MG63 (cell line): ENCODE results near the gene KCP. TPM values are rescaled to one million over a fixed set of nuclear protein-coding genes. Genes with fewer than 3 reads are reported as not detected.

Experiments used
- DNase-seq: peaks from one replicate; pipeline ENCODE4 v3.0.0-alpha.2; 2020
- H3K27me3 ChIP-seq: fragments of 250-450 bp; sonication (Bioruptor Pico); 2 replicates; pipeline ENCODE4 v1.5.1; 2020; ENCODE audit warnings: mild to moderate bottlenecking, moderate library complexity
- H3K36me3 ChIP-seq: fragments of 250-450 bp; sonication (Bioruptor Pico); 2 replicates; pipeline ENCODE4 v1.5.1; 2020; ENCODE audit warnings: mild to moderate bottlenecking, moderate library complexity
- H3K4me3 ChIP-seq: fragments of 250-450 bp; sonication (Bioruptor Pico); 2 replicates; pipeline ENCODE4 v1.5.1; 2020; ENCODE audit warnings: mild to moderate bottlenecking, moderate library complexity
- H3K9me3 ChIP-seq: fragments of 250-450 bp; sonication (Bioruptor Pico); 2 replicates; pipeline ENCODE4 v1.5.1; 2020; ENCODE audit warnings: mild to moderate bottlenecking, moderate library complexity
- total RNA-seq: library from RNA; depleted of rRNA; stranded (reverse); fragments of >200 nt; shearing (Covaris generic); gene quantifications from 2 replicates; pipeline ENCODE4 v1.2.3, GENCODE V29; 2014; ENCODE audit warnings: low replicate concordance

KCP gene
- total RNA-seq, 1 experiment from 2014 or later, result not detected

DNA sequence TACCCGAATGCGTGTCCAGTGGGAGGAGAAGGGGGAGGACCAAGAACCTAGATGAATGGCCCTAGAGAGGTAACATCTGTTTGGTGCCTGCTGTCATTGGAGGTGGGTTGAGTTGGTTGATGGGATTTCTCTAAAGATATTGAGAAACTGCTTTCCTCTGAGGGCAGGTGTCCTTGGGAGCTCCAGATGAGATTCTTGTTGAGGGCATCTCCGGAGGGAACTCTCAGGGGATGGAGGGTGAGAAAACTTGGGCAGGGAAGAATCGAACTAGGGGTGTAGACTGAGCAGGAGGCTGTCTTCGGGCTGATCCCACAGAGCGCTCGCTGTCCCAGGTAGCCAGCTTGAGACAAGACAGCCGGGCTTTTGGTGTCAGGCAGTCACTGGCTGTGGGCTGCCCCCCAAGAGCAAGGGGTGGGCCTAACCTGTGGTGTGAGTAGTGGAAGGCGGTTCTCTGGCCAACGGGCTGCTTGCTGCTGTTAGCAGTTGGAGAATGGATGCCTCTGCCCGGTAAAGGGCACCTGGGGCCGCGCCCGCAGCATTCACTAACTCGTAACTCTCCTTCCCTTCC, 30.9 kb upstream of the KCP start:
- no peak for DNase-seq
- Histone ChIP-seq H3K36me3 (no peaks in the 10 kb centered on the region), H3K9me3 (no peaks in the 10 kb centered on the region), H3K27me3 (no peaks in the 10 kb centered on the region), H3K4me3 (no peak overlapping the region)

GRCh38 chr7:128940494-128941322, 30.2 kb upstream of the KCP start:
- Histone ChIP-seq H3K9me3 (no peaks in the 10 kb centered on the region), H3K4me3 (no peak overlapping the region), H3K36me3 (no peaks in the 10 kb centered on the region), H3K27me3 (no peaks in the 10 kb centered on the region)
- no peak for DNase-seq

GRCh38 chr7:128939861-128940410, 29.4 kb upstream of the KCP start:
- H3K27me3 ChIP-seq, result no peaks in the 10 kb centered on the region
- no peak for DNase-seq
- H3K9me3 ChIP-seq, result no peaks in the 10 kb centered on the region
- no peaks in the 10 kb centered on the region for H3K36me3 ChIP-seq
- H3K4me3 ChIP-seq, result no peak overlapping the region

DNA sequence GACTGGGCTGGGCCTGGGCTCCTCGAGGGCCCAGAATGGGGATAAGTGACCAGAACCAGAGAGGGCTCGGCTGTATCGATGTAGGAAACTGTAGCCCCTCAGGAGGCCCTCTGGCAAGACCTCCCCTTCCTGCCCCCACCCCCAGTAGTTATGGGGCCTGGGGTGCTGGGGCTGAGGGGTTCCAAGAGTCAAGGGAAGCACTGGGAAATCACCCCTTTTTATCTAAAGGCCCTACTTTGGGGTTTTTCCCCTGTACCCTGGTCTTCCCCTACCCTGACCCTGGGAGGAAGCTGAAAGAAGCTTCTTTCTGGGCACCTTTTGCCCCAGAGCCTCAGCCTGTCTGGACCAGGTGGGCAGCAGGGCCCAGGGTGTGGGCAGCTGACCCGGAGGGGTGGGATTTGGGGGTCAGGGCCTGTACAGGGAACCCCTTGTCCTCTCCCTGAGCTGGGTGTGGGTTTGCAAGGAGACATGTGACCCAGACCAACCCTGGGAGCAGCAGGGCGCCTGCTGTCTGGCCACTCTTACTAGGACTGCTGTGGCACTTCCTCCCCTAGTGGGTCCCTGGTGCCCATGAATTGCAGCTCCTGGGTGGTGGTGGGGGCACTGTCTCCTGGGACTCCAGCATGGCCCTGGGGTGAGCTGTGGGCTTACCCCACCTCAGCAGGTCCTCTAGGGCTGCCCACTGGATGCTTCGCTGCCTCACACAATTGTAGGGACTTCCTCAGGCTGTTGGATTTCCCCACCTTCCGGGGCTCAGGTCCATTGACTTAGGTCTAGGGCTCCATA, 28.8 kb upstream of the KCP start:
- no peak for DNase-seq
- Histone ChIP-seq H3K9me3 (no peaks in the 10 kb centered on the region), H3K4me3 (no peak overlapping the region), H3K27me3 (no peaks in the 10 kb centered on the region), H3K36me3 (no peaks in the 10 kb centered on the region)

DNA sequence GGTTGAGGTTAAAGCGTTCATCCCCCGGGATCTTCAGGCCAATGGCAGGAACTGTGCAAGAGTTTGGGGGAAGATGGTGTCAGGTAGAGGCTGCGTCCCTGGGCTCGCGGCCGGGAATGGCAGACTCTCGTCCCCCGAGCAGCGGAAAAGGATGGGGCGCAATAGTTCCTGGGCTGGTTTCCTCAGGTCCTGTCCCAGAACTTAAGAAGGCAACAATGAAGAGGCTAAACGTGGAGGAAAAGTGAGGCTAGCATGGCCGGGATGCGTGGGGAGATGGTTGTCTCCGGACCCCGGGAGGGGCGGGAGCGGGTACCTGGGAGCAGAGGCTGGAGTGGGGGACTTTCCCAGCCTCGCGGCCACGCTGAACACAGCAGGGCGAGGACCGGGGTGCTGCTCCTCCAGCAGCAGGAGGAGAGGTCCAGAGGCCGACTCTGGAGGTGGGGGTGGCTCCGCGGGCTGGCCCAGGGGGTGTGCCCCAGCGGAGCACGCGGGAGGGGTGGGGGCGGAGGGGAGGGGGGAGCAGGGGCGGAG, 28.1 kb upstream of the KCP start:
- Histone ChIP-seq H3K27me3 (no peaks in the 10 kb centered on the region), H3K36me3 (no peaks in the 10 kb centered on the region), H3K4me3 (peak overlapping the region; percentile 37; the same call in 1 of the 2 replicates), H3K9me3 (no peaks in the 10 kb centered on the region)
- no peak for DNase-seq

GRCh38 chr7:128937647-128938543, 27.4 kb upstream of the KCP start, which contains the start of gene IRF5:
TSS of gene IRF5 (plus strand) at chr7:128937927. CDS start at chr7:128942082, 4,155 bp downstream.
- no peaks in the 10 kb centered on the region for H3K36me3 ChIP-seq
- no peaks in the 10 kb centered on the region for H3K9me3 ChIP-seq
- no peaks in the 10 kb centered on the region for H3K27me3 ChIP-seq
- DNase-seq, result peak; percentile 55
- H3K4me3 ChIP-seq, result peak within 1 kb of the TSS; percentile 37

DNA sequence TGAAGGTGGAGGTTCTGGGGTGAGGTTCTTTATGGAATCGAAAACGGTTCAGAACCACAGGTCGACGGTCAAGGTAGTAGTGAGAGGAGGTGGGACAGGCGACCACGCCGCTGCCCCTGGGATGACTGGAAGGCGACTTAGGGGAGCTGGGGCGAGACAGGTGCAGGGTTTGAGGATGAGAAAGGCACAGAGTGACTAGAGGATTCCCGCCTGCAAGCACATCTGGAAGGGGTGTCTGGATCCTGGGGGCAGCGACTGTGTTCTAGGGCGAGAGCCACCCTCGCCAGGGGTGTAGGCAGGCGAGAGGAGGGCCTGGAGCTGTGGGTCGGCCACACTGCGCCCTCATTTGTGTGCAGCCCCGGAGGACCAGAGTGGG, 26.8 kb upstream of the KCP start:
- H3K27me3 ChIP-seq, result no peaks in the 10 kb centered on the region
- no peak for DNase-seq

DNA sequence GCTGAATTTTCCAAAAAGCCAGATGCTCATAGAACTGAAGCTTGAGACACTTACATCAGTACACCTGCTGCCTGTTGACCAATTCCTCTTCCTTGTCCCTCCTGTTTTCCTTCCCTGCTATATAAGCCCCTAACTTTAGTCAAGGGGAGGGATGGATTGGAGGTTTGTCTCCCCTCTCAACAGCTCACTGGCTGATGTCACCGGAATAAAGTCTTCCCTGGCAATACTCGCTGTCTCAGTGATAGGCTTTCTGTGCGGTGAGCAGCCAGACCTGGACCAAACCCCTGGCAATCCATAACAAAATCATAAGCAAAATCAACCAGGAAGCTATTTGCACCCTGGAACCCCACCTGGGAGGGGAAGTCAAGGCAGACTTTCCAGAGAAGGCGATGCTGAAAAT, 26.3 kb upstream of the KCP start:
- no peaks in the 10 kb centered on the region for H3K36me3 ChIP-seq
- no peaks in the 10 kb centered on the region for H3K9me3 ChIP-seq

More for the DNA sequence above, 26.8 kb upstream of the KCP start:
- Histone ChIP-seq H3K4me3 (no peak overlapping the region), H3K9me3 (no peaks in the 10 kb centered on the region), H3K36me3 (no peaks in the 10 kb centered on the region)

DNA sequence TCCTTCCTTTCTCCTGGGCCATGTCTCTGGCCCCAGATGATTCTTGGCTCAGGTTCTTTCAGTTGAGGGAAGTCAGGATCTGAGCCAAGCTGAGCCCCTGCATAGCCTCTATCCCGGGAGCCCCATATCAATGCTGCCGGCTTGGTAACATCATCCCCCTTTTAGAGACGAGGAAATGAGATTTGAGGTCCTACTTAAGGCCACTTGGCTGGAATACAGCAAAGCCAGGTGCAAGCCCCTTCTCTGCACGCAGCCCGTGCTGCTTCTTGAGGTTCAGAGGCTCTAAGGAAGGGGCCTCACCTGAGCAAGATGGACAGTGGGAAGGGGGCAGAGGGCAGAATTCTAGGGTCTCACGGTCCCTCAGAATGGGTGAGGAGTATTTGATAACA, 24.8 kb upstream of the KCP start:
- Histone ChIP-seq H3K9me3 (no peaks in the 10 kb centered on the region), H3K27me3 (no peaks in the 10 kb centered on the region), H3K36me3 (no peaks in the 10 kb centered on the region), H3K4me3 (no peak overlapping the region)
- DNase-seq, result no peak

More for the DNA sequence above, 26.3 kb upstream of the KCP start:
- Histone ChIP-seq H3K4me3 (no peak overlapping the region), H3K27me3 (no peaks in the 10 kb centered on the region)
- no peak for DNase-seq

DNA sequence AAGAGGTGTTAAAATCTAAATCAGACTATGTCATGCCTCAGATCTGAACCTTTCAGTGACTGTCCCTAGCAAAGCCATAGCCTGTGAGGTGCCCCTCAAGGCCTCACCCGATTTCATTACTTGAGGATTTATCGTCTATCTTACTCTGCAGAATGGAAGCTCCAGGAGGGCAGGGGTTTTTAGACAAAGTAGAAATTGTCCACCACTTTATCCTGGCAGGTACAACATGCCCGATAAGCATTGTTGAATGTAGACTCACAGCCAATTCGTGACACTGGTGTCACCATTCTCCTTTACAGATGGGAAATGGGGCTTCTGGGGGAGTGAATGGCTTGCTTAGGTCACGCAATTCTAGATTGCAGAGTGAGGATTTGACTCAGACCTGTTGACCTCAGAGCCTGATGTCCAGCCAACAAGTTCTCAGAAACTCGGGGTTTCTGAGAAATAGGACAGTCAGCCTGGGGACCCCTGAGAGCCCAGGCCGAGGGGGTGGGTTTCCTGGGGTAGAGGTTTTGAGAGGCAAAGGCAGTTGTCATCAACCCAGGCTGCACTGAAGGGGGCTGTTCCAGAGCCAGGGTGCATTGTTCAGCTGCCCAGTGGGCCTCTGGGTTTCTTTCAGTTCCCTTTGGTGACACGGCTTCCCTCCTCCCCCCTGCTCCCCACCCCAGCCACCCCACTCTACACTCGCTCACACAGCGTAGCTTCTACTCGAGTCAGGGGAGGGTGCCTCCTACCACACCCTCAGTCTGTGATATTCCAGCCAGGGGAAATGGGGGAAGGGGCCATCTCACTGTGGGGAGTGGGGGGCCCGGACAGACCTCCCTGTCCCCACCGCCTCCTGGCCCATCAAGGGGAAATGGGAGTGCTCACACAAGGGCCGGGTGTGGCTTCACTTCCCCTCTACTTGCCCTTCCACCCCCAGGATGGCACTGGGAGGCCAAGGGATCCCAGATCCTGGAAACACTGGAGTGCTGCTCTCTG, 24.1 kb upstream of the KCP start:
- Histone ChIP-seq H3K4me3 (no peak overlapping the region), H3K27me3 (no peaks in the 10 kb centered on the region), H3K9me3 (no peaks in the 10 kb centered on the region), H3K36me3 (no peaks in the 10 kb centered on the region)
- no peak for DNase-seq

DNA sequence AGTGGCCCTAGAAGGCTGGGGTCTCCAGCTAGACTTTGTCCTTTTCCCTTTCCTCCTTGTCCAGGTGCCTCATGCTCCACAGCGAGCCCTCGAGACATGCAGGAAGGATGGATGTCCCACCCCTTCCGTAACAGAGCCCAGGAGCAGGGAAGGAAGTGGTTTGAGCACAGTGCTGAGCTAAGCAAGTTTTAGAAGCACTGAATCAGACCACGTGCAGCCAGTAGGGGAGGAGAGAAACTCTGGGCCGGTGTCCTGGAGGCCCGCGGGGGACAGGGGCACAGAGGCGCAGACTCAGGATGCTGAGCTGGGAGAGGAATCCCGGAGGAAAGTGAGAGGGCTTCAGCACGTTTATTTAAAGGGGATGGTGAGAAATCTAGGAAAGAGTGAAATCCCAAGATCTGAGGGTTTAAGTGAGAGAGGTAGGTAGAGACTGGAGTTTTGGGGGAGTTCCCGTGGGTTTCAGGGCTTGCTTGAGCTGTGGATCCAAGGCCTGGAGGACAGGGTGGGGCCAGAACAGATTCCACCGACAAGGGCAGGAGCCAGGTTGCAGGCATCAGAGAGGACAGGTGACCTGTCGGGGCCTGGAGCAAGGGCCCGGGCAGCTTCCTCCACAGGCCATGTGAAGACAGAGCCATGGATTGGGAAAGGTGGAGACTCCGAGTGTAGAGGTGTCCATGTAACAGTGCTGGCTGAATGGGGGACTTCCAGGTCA, 22.8 kb upstream of the KCP start:
- no peak overlapping the region for H3K4me3 ChIP-seq
- no peak for DNase-seq
- H3K27me3 ChIP-seq, result no peaks in the 10 kb centered on the region
- H3K9me3 ChIP-seq, result no peaks in the 10 kb centered on the region
- no peaks in the 10 kb centered on the region for H3K36me3 ChIP-seq

GRCh38 chr7:128932862-128933179, 22.3 kb upstream of the KCP start:
- no peaks in the 10 kb centered on the region for H3K27me3 ChIP-seq
- H3K9me3 ChIP-seq, result no peaks in the 10 kb centered on the region
- no peak for DNase-seq

GRCh38 chr7:128931965-128932861, 21.7 kb upstream of the KCP start:
- H3K4me3 ChIP-seq, result no peak overlapping the region
- DNase-seq, result no peak
- no peaks in the 10 kb centered on the region for H3K27me3 ChIP-seq
- H3K36me3 ChIP-seq, result no peaks in the 10 kb centered on the region
- no peaks in the 10 kb centered on the region for H3K9me3 ChIP-seq

More at GRCh38 chr7:128932862-128933179, 22.3 kb upstream of the KCP start:
- Histone ChIP-seq H3K36me3 (no peaks in the 10 kb centered on the region), H3K4me3 (no peak overlapping the region)
